ENCODE results near the gene SPON1. TPM values are rescaled to one million over a fixed set of nuclear protein-coding genes. Genes with fewer than 3 reads are reported as not detected.
A peak's percentile ranks its signal among the peaks of the same experiment; 100 is the strongest.

SPON1 gene
- total RNA-seq, 1 donor from 2014 or later, result 76.8 TPM

GRCh38 chr11:14118072-14118471 lies 155.5 kb downstream of the SPON1 start:
- Histone ChIP-seq H3K27me3 (no peaks in the 10 kb centered on the region), H3K4me1 (no peaks in the 10 kb centered on the region), H3K4me3 (no peak overlapping the region), H3K27ac (no peak overlapping the region), H3K9me3 (no peaks in the 10 kb centered on the region), H3K36me3 (no peaks in the 10 kb centered on the region)
- DNase-seq, result no peak
- no peak for ATAC-seq
- intact Hi-C loops (cut with DNase I), result no loop called here
- no peak for TF ChIP-seq CTCF (IDR thresholded peaks at IDR 0.05)

- intact Hi-C loops (cut with DNase I), result no loop called here
- Histone ChIP-seq H3K4me3 (no peak overlapping the region), H3K27ac (no peak overlapping the region), H3K4me1 (no peaks in the 10 kb centered on the region), H3K36me3 (no peaks in the 10 kb centered on the region), H3K27me3 (no peaks in the 10 kb centered on the region), H3K9me3 (no peaks in the 10 kb centered on the region)
- no peak for TF ChIP-seq CTCF (IDR thresholded peaks at IDR 0.05)
- peak; percentile 59 for ATAC-seq
- no peak for DNase-seq
Measured at GRCh38 chr11:14119357-14119756, 156.8 kb downstream of the SPON1 start.

- DNase-seq (no peak), ATAC-seq (no peak)
- no peak overlapping the region for H3K27ac ChIP-seq
- no peak for TF ChIP-seq CTCF (IDR thresholded peaks at IDR 0.05)
- intact Hi-C loops (cut with DNase I), result no loop called here
- H3K36me3 ChIP-seq, result no peaks in the 10 kb centered on the region
- no peaks in the 10 kb centered on the region for H3K4me1 ChIP-seq
- no peaks in the 10 kb centered on the region for H3K27me3 ChIP-seq
- no peaks in the 10 kb centered on the region for H3K9me3 ChIP-seq
- H3K4me3 ChIP-seq, result no peak overlapping the region
Measured at GRCh38 chr11:14124350-14124749, 161.8 kb downstream of the SPON1 start.

GRCh38 chr11:14124886-14125285 lies 162.4 kb downstream of the SPON1 start:
- ATAC-seq, result no peak
- Histone ChIP-seq H3K4me3 (no peak overlapping the region), H3K27me3 (no peaks in the 10 kb centered on the region), H3K4me1 (no peaks in the 10 kb centered on the region), H3K36me3 (no peaks in the 10 kb centered on the region), H3K27ac (no peak overlapping the region), H3K9me3 (no peaks in the 10 kb centered on the region)
- DNase-seq, result no peak
- intact Hi-C loops (cut with DNase I), result no loop called here
- TF ChIP-seq CTCF (IDR thresholded peaks at IDR 0.05), result no peak

- intact Hi-C loops (cut with DNase I), result no loop called here
- Histone ChIP-seq H3K27me3 (no peaks in the 10 kb centered on the region), H3K36me3 (no peaks in the 10 kb centered on the region), H3K4me1 (no peaks in the 10 kb centered on the region), H3K9me3 (no peaks in the 10 kb centered on the region), H3K27ac (no peak overlapping the region), H3K4me3 (no peak overlapping the region)
- no peak for ATAC-seq
- TF ChIP-seq CTCF (IDR thresholded peaks at IDR 0.05), result no peak
- no peak for DNase-seq
Measured at GRCh38 chr11:14125529-14125928, 163.0 kb downstream of the SPON1 start.

GRCh38 chr11:14127679-14128078 lies 165.2 kb downstream of the SPON1 start:
- Histone ChIP-seq H3K27ac (no peak overlapping the region), H3K9me3 (no peaks in the 10 kb centered on the region), H3K36me3 (no peaks in the 10 kb centered on the region), H3K4me1 (no peaks in the 10 kb centered on the region), H3K27me3 (no peaks in the 10 kb centered on the region), H3K4me3 (no peak overlapping the region)
- ATAC-seq (no peak), DNase-seq (no peak)
- intact Hi-C loops (cut with DNase I), result no loop called here
- no peak for TF ChIP-seq CTCF (IDR thresholded peaks at IDR 0.05)

Data from upper lobe of right lung (tissue), 1 donor.